Loucy (cell line): ENCODE data around the gene SUN5.
A peak's percentile ranks its signal among the peaks of the same experiment; 100 is the strongest.

ENCODE experiments used
- H2AFZ ChIP-seq: fragments of 200-600 bp; sonication (generic); 2 replicates; pipeline ENCODE4 v1.6.0; 2016; ENCODE audit warnings: antibody characterized with exemption, mild to moderate bottlenecking, low read length, moderate library complexity
- H3F3A ChIP-seq: fragments of 200-600 bp; 2 replicates; pipeline ENCODE4 v1.6.0; 2016; ENCODE audit warnings: antibody characterized with exemption, low read depth, mild to moderate bottlenecking
- H3K27me3 ChIP-seq: fragments of 200-600 bp; sonication (generic); 2 replicates; pipeline ENCODE4 v1.6.1; 2014; ENCODE audit warnings: low read length, mild to moderate bottlenecking; ENCODE audit not compliant: insufficient read depth, poor library complexity, severe bottlenecking
- H3K36me3 ChIP-seq: fragments of 200-600 bp; sonication (generic); 2 replicates; pipeline ENCODE4 v1.6.1; 2016; ENCODE audit warnings: low read length; ENCODE audit not compliant: insufficient read depth
- H3K4me1 ChIP-seq: fragments of 200-600 bp; sonication (generic); 2 replicates; pipeline ENCODE4 v1.5.1; 2014; ENCODE audit warnings: low read length, mild to moderate bottlenecking; ENCODE audit not compliant: insufficient read depth, poor library complexity, severe bottlenecking
- H3K4me2 ChIP-seq: fragments of 200-600 bp; sonication (generic); 2 replicates; pipeline ENCODE4 v1.6.0; 2014; ENCODE audit warnings: antibody characterized with exemption, low read length, low read depth, mild to moderate bottlenecking; ENCODE audit not compliant: poor library complexity, severe bottlenecking
- H3K4me3 ChIP-seq: fragments of 200-600 bp; sonication (generic); 2 replicates; pipeline ENCODE4 v1.5.1; 2014; ENCODE audit warnings: low read length, mild to moderate bottlenecking, mixed read lengths; ENCODE audit not compliant: poor library complexity, severe bottlenecking
- H3K79me2 ChIP-seq: fragments of 200-600 bp; sonication (generic); 2 replicates; pipeline ENCODE4 v1.6.1; 2014; ENCODE audit warnings: low read length; ENCODE audit not compliant: insufficient read depth
- H3K9ac ChIP-seq: fragments of 200-600 bp; sonication (generic); 2 replicates; pipeline ENCODE4 v1.6.0; 2014; ENCODE audit warnings: mild to moderate bottlenecking, low read depth, low read length, moderate library complexity; ENCODE audit not compliant: poor library complexity, severe bottlenecking
- H3K9me2 ChIP-seq: fragments of 200-600 bp; sonication (generic); replicated peaks from 2 replicates; pipeline ENCODE4 v1.6.1; 2016; ENCODE audit warnings: low read depth, low read length, mixed read lengths
- H3K9me3 ChIP-seq: fragments of 200-600 bp; sonication (generic); 2 replicates; pipeline ENCODE4 v1.6.1; 2014; ENCODE audit warnings: mild to moderate bottlenecking, antibody characterized with exemption, low read length, low read depth; ENCODE audit not compliant: insufficient read depth
- H4K20me1 ChIP-seq: fragments of 200-600 bp; sonication (generic); 2 replicates; pipeline ENCODE4 v1.6.0; 2014; ENCODE audit warnings: antibody characterized with exemption, low read length, mild to moderate bottlenecking; ENCODE audit not compliant: insufficient read depth, poor library complexity, severe bottlenecking
- EZH2phosphoT487 ChIP-seq: fragments of 200-600 bp; IDR thresholded peaks from 2 replicates; pipeline ENCODE4 v1.6.1; 2018; ENCODE audit warnings: antibody characterized with exemption, mild to moderate bottlenecking, moderate library complexity, borderline replicate concordance
- TF ChIP-seq, protein P1 (sequence below): fragments of 200-600 bp; sonication (generic); conservative IDR thresholded peaks from 2 replicates; pipeline ENCODE4 v1.5.1; 2014; ENCODE audit warnings: mild to moderate bottlenecking, antibody characterized with exemption, low read length

Gene SUN5

GRCh38 chr20:33005132-33005566 is 916 bp upstream of the SUN5 start:
- no peaks in the 10 kb centered on the region for H3K4me1 ChIP-seq
- peaks cover 5% of the 10 kb centered on the region; the same call in 1 of the 2 replicates for H3K9me3 ChIP-seq
- H3K4me2 ChIP-seq: no peak overlapping the region
- no peak overlapping the region for H3K9ac ChIP-seq
- no peak overlapping the region for H2AFZ ChIP-seq
- no peaks in the 10 kb centered on the region for H3K27me3 ChIP-seq
- H3K9me2 ChIP-seq: no peaks in the 10 kb centered on the region
- no peaks in the 10 kb centered on the region for H3K36me3 ChIP-seq
- H3K4me3 ChIP-seq: no peak overlapping the region
- TF ChIP-seq EZH2phosphoT487: no peak
- TF ChIP-seq, protein P1, sequence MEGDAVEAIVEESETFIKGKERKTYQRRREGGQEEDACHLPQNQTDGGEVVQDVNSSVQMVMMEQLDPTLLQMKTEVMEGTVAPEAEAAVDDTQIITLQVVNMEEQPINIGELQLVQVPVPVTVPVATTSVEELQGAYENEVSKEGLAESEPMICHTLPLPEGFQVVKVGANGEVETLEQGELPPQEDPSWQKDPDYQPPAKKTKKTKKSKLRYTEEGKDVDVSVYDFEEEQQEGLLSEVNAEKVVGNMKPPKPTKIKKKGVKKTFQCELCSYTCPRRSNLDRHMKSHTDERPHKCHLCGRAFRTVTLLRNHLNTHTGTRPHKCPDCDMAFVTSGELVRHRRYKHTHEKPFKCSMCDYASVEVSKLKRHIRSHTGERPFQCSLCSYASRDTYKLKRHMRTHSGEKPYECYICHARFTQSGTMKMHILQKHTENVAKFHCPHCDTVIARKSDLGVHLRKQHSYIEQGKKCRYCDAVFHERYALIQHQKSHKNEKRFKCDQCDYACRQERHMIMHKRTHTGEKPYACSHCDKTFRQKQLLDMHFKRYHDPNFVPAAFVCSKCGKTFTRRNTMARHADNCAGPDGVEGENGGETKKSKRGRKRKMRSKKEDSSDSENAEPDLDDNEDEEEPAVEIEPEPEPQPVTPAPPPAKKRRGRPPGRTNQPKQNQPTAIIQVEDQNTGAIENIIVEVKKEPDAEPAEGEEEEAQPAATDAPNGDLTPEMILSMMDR: peak; percentile 76
- H4K20me1 ChIP-seq: no peaks in the 10 kb centered on the region
- H3F3A ChIP-seq: no peaks in the 10 kb centered on the region
- no peaks in the 10 kb centered on the region for H3K79me2 ChIP-seq

- peaks cover 5% of the 10 kb centered on the region; the same call in 1 of the 2 replicates for H3K9me3 ChIP-seq
- H3K4me1 ChIP-seq: no peaks in the 10 kb centered on the region
- no peak overlapping the region for H3K4me3 ChIP-seq
- no peak for TF ChIP-seq EZH2phosphoT487
- TF ChIP-seq, protein P1: no peak
- no peak overlapping the region for H2AFZ ChIP-seq
- no peaks in the 10 kb centered on the region for H4K20me1 ChIP-seq
- H3K36me3 ChIP-seq: no peaks in the 10 kb centered on the region
- no peaks in the 10 kb centered on the region for H3K79me2 ChIP-seq
- no peaks in the 10 kb centered on the region for H3K9me2 ChIP-seq
- H3F3A ChIP-seq: no peaks in the 10 kb centered on the region
- no peak overlapping the region for H3K9ac ChIP-seq
- no peaks in the 10 kb centered on the region for H3K27me3 ChIP-seq
- no peak overlapping the region for H3K4me2 ChIP-seq
Measured at GRCh38 chr20:33002087-33002808, 2.0 kb downstream of the SUN5 start.

- Histone ChIP-seq H3K9me2 (no peaks in the 10 kb centered on the region), H3K79me2 (no peaks in the 10 kb centered on the region), H3K9me3 (peaks cover 5% of the 10 kb centered on the region; the same call in 1 of the 2 replicates), H4K20me1 (no peaks in the 10 kb centered on the region), H3K4me2 (no peak overlapping the region), H3K4me3 (no peak overlapping the region), H3K36me3 (no peaks in the 10 kb centered on the region), H3K4me1 (no peaks in the 10 kb centered on the region), H3K9ac (no peak overlapping the region), H3F3A (no peaks in the 10 kb centered on the region), H3K27me3 (no peaks in the 10 kb centered on the region), H2AFZ (no peak overlapping the region; the same call in 1 of the 2 replicates)
- TF ChIP-seq EZH2phosphoT487: no peak
- TF ChIP-seq, protein P1: no peak
Measured at GRCh38 chr20:33000802-33001466, 3.3 kb downstream of the SUN5 start.
